Activated CD4-positive, alpha-beta T cell treated with anti-CD3 and anti-CD28 coated beads for 36 hours (primary cell): ENCODE data around the gene CEMIP2. TPM values are rescaled to one million over a fixed set of nuclear protein-coding genes. Genes with fewer than 3 reads are reported as not detected.

Experiments used
- total RNA-seq, 2 experiments: library from RNA; stranded (reverse); gene quantifications; one replicate each; pipeline ENCODE4 v1.2.3, GENCODE V29; 2021

The CEMIP2 gene
- total RNA-seq, 2 experiments from 2014 or later: 34.1 to 41.0 TPM

Other genes starting within 250 kb of the CEMIP2 start
- 10 to 100 TPM in 1 of 2 experiments, 1 to 10 TPM in 1; 9.1 to 13.3 TPM for gene ABHD17B, start 142.7 kb upstream of the CEMIP2 start, total RNA-seq
- gene C9orf85, start 143.1 kb upstream of the CEMIP2 start, total RNA-seq: 10 to 100 TPM; 10.2 to 10.4 TPM